A549 (cell line): ENCODE results near the gene RAMP1. TPM values are rescaled to one million over a fixed set of nuclear protein-coding genes. Genes with fewer than 3 reads are reported as not detected.

Source experiments
- ATAC-seq, 2 experiments: fragments of 200-7000 bp in 1 of 2; fragments of >200 bp in 1 of 2; cut with Nextera tagmentation in 1 of 2; cut with Tn5 transposase in 1 of 2; 3 replicates each; pipeline versions ENCODE4 v1.8.0 to v1.9.1; 2018 to 2020; ENCODE audit warnings: mild to moderate bottlenecking in 1 of 2, moderate library complexity in 1 of 2
- CTCF ChIA-PET: fragments of 300-600 bp; sonication (Branson Sonifier 250); formaldehyde crosslinking; extraction: SDS; loops from one replicate; lab custom pipeline; 2021; ENCODE audit warnings: antibody characterized with exemption, inconsistent platforms; lab: Yijun Ruan, JAX
- POLR2A ChIA-PET: fragments of 350-600 bp; formaldehyde crosslinking; extraction: SDS; loops from one replicate; lab custom pipeline; 2021; ENCODE audit warnings: antibody characterized with exemption, inconsistent platforms; lab: Yijun Ruan, JAX
- DNase-seq, 2 experiments: peaks; one replicate each; pipeline versions ENCODE4 v3.0.0 to v3.0.0-alpha.2; 2011 to 2016; ENCODE audit warnings: low read depth in 1 of 2, low spot score in 1 of 2
- FAIRE-seq: peaks from 2 replicates; lab custom pipeline; 2011; peaks lifted over from hg19 to GRCh38; lab: Jason Lieb, UNC
- H3K27ac ChIP-seq, 2 experiments: fragments of >200 bp; sonication (Bioruptor Twin); formaldehyde crosslinking; 3 replicates each; pipeline ENCODE4 v1.5.1; 2016 to 2017
- H3K4me1 ChIP-seq: fragments of >200 bp; sonication (Bioruptor Twin); formaldehyde crosslinking; 3 replicates; pipeline ENCODE4 v1.6.1; 2016
- H3K4me2 ChIP-seq: fragments of >200 bp; sonication (Bioruptor Twin); formaldehyde crosslinking; 3 replicates; pipeline ENCODE4 v1.6.1; 2016
- H3K4me3 ChIP-seq: fragments of >200 bp; sonication (Bioruptor Twin); formaldehyde crosslinking; 3 replicates; pipeline ENCODE4 v1.5.1; 2016
- H3K9me3 ChIP-seq: fragments of >200 bp; sonication (Bioruptor Twin); formaldehyde crosslinking; 3 replicates; pipeline ENCODE4 v1.6.1; 2016
- ATOH8 ChIP-seq: fragments of 250-450 bp; sonication (Bioruptor Pico); IDR thresholded peaks from 2 replicates; pipeline ENCODE4 v1.5.0; 2020; ENCODE audit warnings: low read depth, mild to moderate bottlenecking, moderate library complexity
- CBX2 ChIP-seq: fragments of 200-600 bp; sonication (generic); IDR thresholded peaks from 2 replicates; pipeline ENCODE4 v1.6.1; 2016; ENCODE audit warnings: low read depth, mild to moderate bottlenecking, borderline replicate concordance
- CHD4 ChIP-seq: fragments of 200-600 bp; sonication (generic); IDR thresholded peaks from 2 replicates; pipeline ENCODE4 v1.6.1; 2016; ENCODE audit warnings: antibody characterized with exemption, mild to moderate bottlenecking, borderline replicate concordance
- CTCF ChIP-seq: fragments of >200 bp; sonication (Bioruptor Twin); formaldehyde crosslinking; IDR thresholded peaks from 3 replicates; pipeline ENCODE4 v1.5.1; 2016
- EHF ChIP-seq: fragments of 250-450 bp; sonication (Bioruptor Pico); IDR thresholded peaks from 2 replicates; pipeline ENCODE4 v1.5.0; 2020; ENCODE audit warnings: mild to moderate bottlenecking
- EP300 ChIP-seq, 2 experiments: fragments of >200 bp; sonication (Bioruptor Twin); formaldehyde crosslinking; IDR thresholded peaks; 2 replicates in 1 of 2; 3 replicates in 1 of 2; pipeline ENCODE4 v1.6.1; 2016 to 2017
- FOSB ChIP-seq: fragments of 250-450 bp; sonication (Bioruptor Pico); IDR thresholded peaks from 2 replicates; pipeline ENCODE4 v1.5.0; 2020; ENCODE audit warnings: mild to moderate bottlenecking, moderate library complexity
- FOSL2 ChIP-seq, 2 experiments: fragments of 450-650 bp in 1 of 2; fragments of >200 bp in 1 of 2; sonication (Bioruptor Twin) in 1 of 2; formaldehyde crosslinking; IDR thresholded peaks; 2 replicates each; pipeline versions ENCODE4 v1.5.0 to v1.6.1; 2016 to 2020; ENCODE audit warnings: mild to moderate bottlenecking in 1 of 2, moderate library complexity in 1 of 2
- FOXS1 ChIP-seq: fragments of 250-450 bp; sonication (Bioruptor Pico); IDR thresholded peaks from 2 replicates; pipeline ENCODE4 v1.5.0; 2020; ENCODE audit warnings: mild to moderate bottlenecking, moderate library complexity
- HES2 ChIP-seq: fragments of >200 bp; sonication (Bioruptor Twin); formaldehyde crosslinking; IDR thresholded peaks from 2 replicates; pipeline ENCODE4 v1.6.1; 2016
- HOXB13 ChIP-seq: fragments of 250-450 bp; sonication (Bioruptor Pico); IDR thresholded peaks from 2 replicates; pipeline ENCODE4 v1.5.0; 2020; ENCODE audit warnings: low read depth, mild to moderate bottlenecking, moderate library complexity
- HOXB5 ChIP-seq: fragments of 250-450 bp; sonication (Bioruptor Pico); IDR thresholded peaks from 2 replicates; pipeline ENCODE4 v1.5.0; 2020; ENCODE audit warnings: mild to moderate bottlenecking, moderate library complexity
- JUN ChIP-seq, 2 experiments: fragments of >200 bp; sonication (Bioruptor Twin); formaldehyde crosslinking; IDR thresholded peaks; 2 replicates in 1 of 2; 3 replicates in 1 of 2; pipeline ENCODE4 v1.6.1; 2016 to 2017
- KDM1A ChIP-seq: fragments of 200-600 bp; sonication (generic); IDR thresholded peaks from 2 replicates; pipeline ENCODE4 v1.6.1; 2016; ENCODE audit warnings: low read depth, mild to moderate bottlenecking
- KDM5A ChIP-seq: fragments of 200-600 bp; sonication (generic); IDR thresholded peaks from 2 replicates; pipeline ENCODE4 v1.6.1; 2016; ENCODE audit warnings: antibody characterized with exemption, mild to moderate bottlenecking
- MAX ChIP-seq: IDR thresholded peaks from 2 replicates; pipeline ENCODE4 v1.6.1; 2012
- NFE2L2 ChIP-seq: fragments of 150-350 bp; conservative IDR thresholded peaks from 2 replicates; pipeline ENCODE4 v1.6.1; 2014; ENCODE audit warnings: low read length
- NPAS2 ChIP-seq: fragments of 250-450 bp; sonication (Bioruptor Pico); IDR thresholded peaks from 2 replicates; pipeline ENCODE4 v1.8.0; 2022; ENCODE audit warnings: mild to moderate bottlenecking, moderate library complexity, borderline replicate concordance
- PBX3 ChIP-seq: IDR thresholded peaks from 2 replicates; pipeline ENCODE4 v1.6.1; 2012
- RARB ChIP-seq: fragments of 250-450 bp; sonication (Bioruptor Pico); IDR thresholded peaks from 2 replicates; pipeline ENCODE4 v1.8.0; 2021; ENCODE audit warnings: mild to moderate bottlenecking, moderate library complexity
- RCOR1 ChIP-seq: fragments of 150-350 bp; IDR thresholded peaks from 2 replicates; pipeline ENCODE4 v1.6.1; 2014; ENCODE audit warnings: antibody characterized with exemption, low read length, low read depth
- TFCP2L1 ChIP-seq: fragments of 250-450 bp; sonication (Bioruptor Pico); IDR thresholded peaks from 2 replicates; pipeline ENCODE4 v1.5.0; 2021; ENCODE audit warnings: mild to moderate bottlenecking
- ZC3H11A ChIP-seq: fragments of 450-650 bp; IDR thresholded peaks from 2 replicates; pipeline ENCODE4 v1.6.1; 2014; ENCODE audit warnings: antibody characterized with exemption, mild to moderate bottlenecking
- ZFP36 ChIP-seq: fragments of 450-650 bp; IDR thresholded peaks from 2 replicates; pipeline ENCODE4 v1.6.1; 2014; ENCODE audit warnings: borderline replicate concordance; ENCODE audit not compliant: partially characterized antibody
- ZNF302 ChIP-seq: fragments of 250-450 bp; sonication (Bioruptor Pico); IDR thresholded peaks from 2 replicates; pipeline ENCODE4 v1.9.0; 2021; ENCODE audit warnings: inconsistent platforms, mild to moderate bottlenecking, moderate library complexity
- ZSCAN20 ChIP-seq: fragments of 250-450 bp; sonication (Bioruptor Pico); IDR thresholded peaks from 2 replicates; pipeline ENCODE4 v1.8.0; 2022; ENCODE audit warnings: mild to moderate bottlenecking, moderate library complexity
- WGBS: methylation state at CpG from one replicate; pipeline ENCODE4 v1.1.6; 2017; ENCODE audit errors: missing lambda C conversion rate; 5-methylcytosine and 5-hydroxymethylcytosine counted together
- polyA plus RNA-seq, 4 experiments: library from polyadenylated mRNA; depleted of rRNA in 3 of 4; stranded (reverse); fragments of >200 nt; fragmentation: RNase III in 1 of 4; extraction: RNeasy Plus Mini Kit Qiagen cat#74134 plus additional on column Dnase treatment in 1 of 4; gene quantifications; 2 replicates in 3 of 4; 3 replicates in 1 of 4; pipeline ENCODE4 v1.2.3, GENCODE V29; 2011 to 2017

The RAMP1 gene
- polyA plus RNA-seq, 2 of the 4 experiments (the other 2 are of a cell fraction), result not detected

GRCh38 chr2:237896507-237896892, 37.1 kb downstream of the RAMP1 start:
- CTCF ChIA-PET, result interaction anchor here (1.5 kb wide), 1 partner anchor 30 kb away, joined by 3 read pairs; no protein-coding TSS in a partner anchor
- Histone ChIP-seq H3K4me2 (no peak overlapping the region), H3K4me1 (no peaks in the 10 kb centered on the region), H3K4me3 (no peak overlapping the region), H3K27ac (peak overlapping the region in 1 of 2 experiments; percentile 63; a peak in 2 of 6 replicates), H3K9me3 (no peaks in the 10 kb centered on the region)
- WGBS, result 77% methylated on average over 7 of the region's 7 CpGs
- DNase-seq, result no peak
- no peak for FAIRE-seq
- TF ChIP-seq JUN (IDR thresholded peaks at IDR 0.05) (no peak), HOXB5 (CRISPR knock-in tag) (no peak), RARB (CRISPR knock-in tag) (no peak), PBX3 (no peak), CHD4 (no peak), ZFP36 (no peak), NFE2L2 (no peak), CTCF (no peak), KDM1A (no peak), RCOR1 (no peak), TFCP2L1 (CRISPR knock-in tag) (no peak), ZC3H11A (no peak), FOSL2 (IDR thresholded peaks at IDR 0.05) (no peak), FOSL2 (CRISPR knock-in tag; IDR thresholded peaks at IDR 0.05) (no peak), KDM5A (no peak), MAX (no peak), FOXS1 (CRISPR knock-in tag) (no peak)
- POLR2A ChIA-PET, result no interaction called here
- no peak; a peak in 1 of 6 replicates for ATAC-seq

GRCh38 chr2:237896956-237897355, 37.5 kb downstream of the RAMP1 start:
- no peak for FAIRE-seq
- no peak overlapping the region for H3K4me3 ChIP-seq
- POLR2A ChIA-PET, result no interaction called here
- no peak for ATAC-seq
- H3K4me1 ChIP-seq, result no peaks in the 10 kb centered on the region
- CTCF ChIA-PET, result interaction anchor here (1.5 kb wide), 1 partner anchor 31 kb away, joined by 3 read pairs; no protein-coding TSS in a partner anchor
- H3K9me3 ChIP-seq, result no peaks in the 10 kb centered on the region
- DNase-seq, result no peak
- no peak overlapping the region for H3K27ac ChIP-seq
- WGBS, result 79% methylated on average over 10 of the region's 10 CpGs
- H3K4me2 ChIP-seq, result no peak overlapping the region
- TF ChIP-seq NPAS2 (CRISPR knock-in tag), result no peak
- no peak for TF ChIP-seq EHF
- no peak for TF ChIP-seq KDM1A
- no peak for TF ChIP-seq ZNF302 (CRISPR knock-in tag)
- no peak for TF ChIP-seq RARB (CRISPR knock-in tag)
- no peak for TF ChIP-seq ATOH8 (CRISPR knock-in tag)
- no peak for TF ChIP-seq ZSCAN20 (CRISPR knock-in tag)
- TF ChIP-seq FOSL2 (IDR thresholded peaks at IDR 0.05), result no peak
- TF ChIP-seq FOSL2 (CRISPR knock-in tag; IDR thresholded peaks at IDR 0.05), result no peak
- TF ChIP-seq JUN (IDR thresholded peaks at IDR 0.05), result no peak
- no peak for TF ChIP-seq HOXB13 (CRISPR knock-in tag)
- TF ChIP-seq EP300 (IDR thresholded peaks at IDR 0.05), result no peak
- TF ChIP-seq CBX2, result no peak
- TF ChIP-seq PBX3, result no peak
- no peak for TF ChIP-seq HES2
- TF ChIP-seq FOSB (CRISPR knock-in tag), result no peak
